HFF-Myc (cell line): ENCODE measurements around the gene FRAT2.

Experiments
- DNase-seq: peaks from one replicate; pipeline ENCODE4 v3.0.0-alpha.2; 2011; ENCODE audit warnings: low read depth; ENCODE audit errors: extremely low read depth
- H3K4me3 ChIP-seq: replicated peaks from 2 replicates; pipeline ENCODE4 v1.5.1; 2011; ENCODE audit warnings: low read depth, mild to moderate bottlenecking, control low read depth, low read length
- TF ChIP-seq, protein P1 (sequence below): IDR thresholded peaks from 2 replicates; pipeline ENCODE4 v1.5.1; 2012; ENCODE audit warnings: mild to moderate bottlenecking, low read depth, low read length, control low read depth; ENCODE audit errors: missing control alignments

Gene FRAT2, protein sequence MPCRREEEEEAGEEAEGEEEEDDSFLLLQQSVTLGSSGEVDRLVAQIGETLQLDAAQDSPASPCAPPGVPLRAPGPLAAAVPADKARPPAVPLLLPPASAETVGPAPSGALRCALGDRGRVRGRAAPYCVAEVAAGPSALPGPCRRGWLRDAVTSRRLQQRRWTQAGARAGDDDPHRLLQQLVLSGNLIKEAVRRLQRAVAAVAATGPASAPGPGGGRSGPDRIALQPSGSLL

DNA sequence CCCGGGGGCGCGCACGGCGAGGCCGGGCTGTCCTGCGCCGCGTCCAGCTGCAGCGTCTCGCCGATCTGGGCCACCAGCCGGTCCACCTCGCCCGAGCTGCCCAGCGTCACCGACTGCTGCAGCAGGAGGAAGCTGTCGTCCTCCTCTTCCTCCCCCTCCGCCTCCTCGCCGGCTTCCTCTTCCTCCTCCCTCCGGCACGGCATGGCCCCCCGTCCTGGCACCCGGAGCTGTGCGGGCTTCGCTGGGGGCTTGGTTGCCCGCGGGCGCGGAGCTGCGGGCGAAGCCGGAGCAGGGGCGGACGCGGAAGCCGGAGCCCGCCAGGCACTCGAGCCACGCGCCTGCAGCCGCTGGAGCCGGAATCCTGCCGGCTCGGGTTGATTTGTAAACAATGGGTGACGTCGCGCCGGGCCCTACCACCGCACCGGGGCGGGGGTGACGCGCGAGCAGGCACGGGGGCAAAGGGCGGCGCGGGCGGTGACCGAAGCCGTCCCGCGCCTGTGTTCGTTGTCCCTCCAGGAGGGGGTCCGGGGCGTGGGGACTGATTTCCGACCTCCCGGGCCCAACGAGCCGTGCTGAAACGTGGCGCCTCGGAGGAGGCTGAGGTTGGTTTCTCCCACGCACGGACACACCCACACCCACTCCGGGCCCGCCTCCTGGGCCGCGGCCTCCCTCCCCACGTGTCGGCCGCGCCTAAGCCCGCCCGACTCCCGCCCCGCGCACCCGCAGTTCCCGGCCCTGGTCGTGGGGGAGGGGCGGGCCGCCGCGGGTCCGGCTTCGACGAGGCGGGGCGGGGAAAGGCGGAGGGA is at the start of gene FRAT2:
Gene FRAT2, minus strand, starts transcription at position 360 of the 806 bp plus-strand sequence. Its CDS starts 157 bp downstream, at position 203.
- DNase-seq = no peak
- TF ChIP-seq, protein P1, sequence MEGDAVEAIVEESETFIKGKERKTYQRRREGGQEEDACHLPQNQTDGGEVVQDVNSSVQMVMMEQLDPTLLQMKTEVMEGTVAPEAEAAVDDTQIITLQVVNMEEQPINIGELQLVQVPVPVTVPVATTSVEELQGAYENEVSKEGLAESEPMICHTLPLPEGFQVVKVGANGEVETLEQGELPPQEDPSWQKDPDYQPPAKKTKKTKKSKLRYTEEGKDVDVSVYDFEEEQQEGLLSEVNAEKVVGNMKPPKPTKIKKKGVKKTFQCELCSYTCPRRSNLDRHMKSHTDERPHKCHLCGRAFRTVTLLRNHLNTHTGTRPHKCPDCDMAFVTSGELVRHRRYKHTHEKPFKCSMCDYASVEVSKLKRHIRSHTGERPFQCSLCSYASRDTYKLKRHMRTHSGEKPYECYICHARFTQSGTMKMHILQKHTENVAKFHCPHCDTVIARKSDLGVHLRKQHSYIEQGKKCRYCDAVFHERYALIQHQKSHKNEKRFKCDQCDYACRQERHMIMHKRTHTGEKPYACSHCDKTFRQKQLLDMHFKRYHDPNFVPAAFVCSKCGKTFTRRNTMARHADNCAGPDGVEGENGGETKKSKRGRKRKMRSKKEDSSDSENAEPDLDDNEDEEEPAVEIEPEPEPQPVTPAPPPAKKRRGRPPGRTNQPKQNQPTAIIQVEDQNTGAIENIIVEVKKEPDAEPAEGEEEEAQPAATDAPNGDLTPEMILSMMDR = no peak
- H3K4me3 ChIP-seq = peak within 1 kb of the TSS; percentile 77

DNA sequence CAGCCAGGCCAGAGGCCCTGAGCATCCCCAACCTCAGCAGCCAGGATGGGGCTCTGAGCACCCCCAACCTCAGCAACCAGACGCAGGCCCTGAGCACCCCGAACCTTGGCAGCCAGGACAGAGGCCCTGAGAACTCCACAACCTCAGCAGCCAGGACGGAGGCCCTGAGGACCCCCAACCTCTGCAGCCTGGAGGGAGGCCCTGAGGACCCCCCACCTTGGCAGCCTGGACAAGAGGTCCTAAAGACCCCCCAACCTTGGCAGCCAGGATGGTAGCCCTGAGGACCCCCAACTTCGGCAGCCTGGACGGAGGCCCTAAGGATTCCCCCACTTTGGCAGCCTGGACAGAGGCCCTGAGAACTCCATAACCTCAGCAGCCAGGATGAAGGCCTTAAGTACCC is 49.6 kb upstream of the FRAT2 start:
- no peak for DNase-seq
- no peak overlapping the region for H3K4me3 ChIP-seq
- TF ChIP-seq, protein P1 = no peak

DNA sequence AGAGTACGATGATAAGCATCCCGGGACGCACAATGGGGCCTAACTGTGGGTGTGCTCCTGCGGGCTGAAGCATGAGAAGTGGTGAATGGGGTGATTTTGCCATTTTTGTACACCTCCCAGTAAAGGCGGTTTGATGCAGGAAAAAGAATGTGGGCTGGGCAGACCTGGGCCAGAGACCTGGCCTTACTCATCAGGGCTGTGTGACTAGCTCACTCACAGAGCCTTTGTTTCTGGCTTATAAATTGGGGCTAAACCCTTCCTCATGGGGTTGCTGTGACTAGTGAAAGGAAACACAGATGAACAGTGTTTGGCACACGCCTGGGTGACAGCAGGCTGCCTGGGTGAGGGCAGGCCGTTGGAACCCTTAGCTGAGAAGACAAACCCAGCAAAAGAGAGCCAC is 48.6 kb upstream of the FRAT2 start:
- TF ChIP-seq, protein P1 = no peak
- no peak overlapping the region for H3K4me3 ChIP-seq
- no peak for DNase-seq

DNA sequence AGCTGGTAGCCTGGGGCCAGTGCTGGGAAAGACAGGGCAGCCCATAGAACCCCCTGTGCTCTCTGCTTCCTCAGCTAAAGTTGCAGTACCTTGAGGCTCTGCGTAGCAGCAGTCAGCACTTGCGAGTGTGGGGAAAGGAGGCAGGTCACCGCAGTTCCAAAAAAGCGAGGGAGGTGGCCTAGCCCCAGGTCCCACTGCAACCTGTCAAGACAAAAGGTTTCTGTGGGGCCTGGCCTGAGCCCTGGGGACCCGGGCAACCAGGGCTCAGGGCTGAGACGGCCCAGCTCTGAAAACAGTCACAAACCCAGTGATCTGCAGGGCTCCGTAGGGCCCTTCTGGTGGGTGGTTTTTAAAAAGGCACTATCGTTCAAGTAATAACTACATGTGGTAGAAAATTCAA is 47.1 kb upstream of the FRAT2 start:
- TF ChIP-seq, protein P1 = no peak
- H3K4me3 ChIP-seq = no peak overlapping the region
- no peak for DNase-seq

DNA sequence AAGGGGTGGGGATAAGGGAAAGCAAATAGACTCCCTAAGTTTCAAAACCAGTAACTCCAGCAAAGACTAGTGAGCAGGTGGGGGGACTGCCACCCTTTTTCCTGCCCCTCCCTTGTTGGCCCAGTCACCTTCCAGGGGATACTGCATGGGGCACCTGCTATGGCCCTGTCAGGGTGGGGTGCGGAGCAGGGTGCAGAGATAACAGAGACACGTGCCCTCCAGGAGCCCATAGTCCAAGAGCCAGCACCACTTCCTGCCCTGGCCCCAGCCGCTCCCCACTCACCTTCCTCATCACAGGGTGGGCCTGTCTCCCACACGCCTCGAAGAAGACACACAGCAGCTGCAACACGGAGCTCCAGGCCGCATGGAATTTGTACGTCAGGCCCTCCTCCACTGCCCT is 46.0 kb upstream of the FRAT2 start:
- TF ChIP-seq, protein P1 = no peak
- H3K4me3 ChIP-seq = no peak overlapping the region

DNA sequence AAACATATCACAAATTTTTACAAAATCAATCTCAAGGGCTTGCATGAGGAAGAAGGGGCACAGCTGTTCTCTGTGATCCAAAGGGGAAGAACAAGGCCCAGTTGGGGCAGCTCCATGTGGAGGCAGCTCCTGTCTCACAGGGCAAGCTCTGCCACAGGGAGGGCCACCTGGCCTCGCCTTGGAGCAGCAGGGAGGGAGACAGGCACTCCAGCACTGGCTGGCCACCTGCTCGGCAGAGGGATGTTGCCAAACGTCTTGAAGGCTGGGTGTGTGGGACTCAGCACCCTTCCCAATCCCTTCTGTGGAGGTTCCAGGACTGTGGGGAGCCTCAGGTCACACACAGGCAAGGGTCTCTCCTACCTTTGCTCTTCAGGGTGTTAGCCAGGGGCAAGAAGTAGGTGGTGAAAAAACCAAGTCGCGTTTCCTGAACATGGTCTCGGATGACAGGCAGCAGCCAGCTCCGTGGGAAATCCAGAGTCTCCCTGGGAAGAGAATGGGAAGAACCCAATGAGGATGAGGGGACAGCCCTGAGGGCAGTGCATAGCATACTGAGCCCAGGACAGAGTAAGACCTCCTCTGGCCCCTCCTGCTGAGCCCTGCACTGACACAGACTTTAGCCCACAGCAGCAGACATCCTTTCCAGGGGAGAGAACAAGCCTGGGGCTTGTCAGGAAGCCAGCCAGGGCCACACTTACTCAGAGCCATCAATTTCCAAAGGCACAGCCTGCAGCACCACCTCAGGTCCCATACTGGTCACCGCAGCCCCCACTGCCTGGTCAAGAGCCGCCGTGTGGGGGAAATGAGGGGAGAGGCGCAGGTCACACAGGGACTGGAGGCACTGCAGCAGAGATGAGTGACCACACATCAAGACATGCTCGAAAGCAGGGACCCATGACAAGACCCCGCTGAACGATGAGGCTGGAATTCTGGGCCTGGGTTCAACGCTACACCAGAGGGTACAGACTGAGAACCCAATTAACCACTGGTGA is 44.7 kb upstream of the FRAT2 start:
- DNase-seq = no peak
- no peak overlapping the region for H3K4me3 ChIP-seq
- TF ChIP-seq, protein P1 = no peak

More for the DNA sequence above, 46.0 kb upstream of the FRAT2 start:
- DNase-seq = no peak
